Upper lobe of left lung (tissue), 4 donors: ENCODE measurements around the gene COQ5.

ENCODE experiments used
- EP300 ChIP-seq, 4 donors: sonication (generic); formaldehyde crosslinking; IDR thresholded peaks; one replicate each; pipeline ENCODE4 v1.5.1; 2017; ENCODE audit warnings: antibody characterized with exemption in 4 of 4, control low read depth in 2 of 4
- POLR2A ChIP-seq, 4 donors: fragments of 450-650 bp; IDR thresholded peaks; one replicate each; pipeline ENCODE4 v1.5.1; 2016 to 2017; ENCODE audit warnings: antibody characterized with exemption in 4 of 4, mild to moderate bottlenecking in 2 of 4
- TF ChIP-seq, protein P1 (sequence below), 6 experiments: fragments of 450-650 bp in 4 of 6; fragments of 200-600 bp in 2 of 6; sonication (generic) in 2 of 6; IDR thresholded peaks; one replicate each; pipeline ENCODE4 v1.5.1; 2016 to 2019; ENCODE audit warnings: antibody characterized with exemption in 6 of 6

DNA sequence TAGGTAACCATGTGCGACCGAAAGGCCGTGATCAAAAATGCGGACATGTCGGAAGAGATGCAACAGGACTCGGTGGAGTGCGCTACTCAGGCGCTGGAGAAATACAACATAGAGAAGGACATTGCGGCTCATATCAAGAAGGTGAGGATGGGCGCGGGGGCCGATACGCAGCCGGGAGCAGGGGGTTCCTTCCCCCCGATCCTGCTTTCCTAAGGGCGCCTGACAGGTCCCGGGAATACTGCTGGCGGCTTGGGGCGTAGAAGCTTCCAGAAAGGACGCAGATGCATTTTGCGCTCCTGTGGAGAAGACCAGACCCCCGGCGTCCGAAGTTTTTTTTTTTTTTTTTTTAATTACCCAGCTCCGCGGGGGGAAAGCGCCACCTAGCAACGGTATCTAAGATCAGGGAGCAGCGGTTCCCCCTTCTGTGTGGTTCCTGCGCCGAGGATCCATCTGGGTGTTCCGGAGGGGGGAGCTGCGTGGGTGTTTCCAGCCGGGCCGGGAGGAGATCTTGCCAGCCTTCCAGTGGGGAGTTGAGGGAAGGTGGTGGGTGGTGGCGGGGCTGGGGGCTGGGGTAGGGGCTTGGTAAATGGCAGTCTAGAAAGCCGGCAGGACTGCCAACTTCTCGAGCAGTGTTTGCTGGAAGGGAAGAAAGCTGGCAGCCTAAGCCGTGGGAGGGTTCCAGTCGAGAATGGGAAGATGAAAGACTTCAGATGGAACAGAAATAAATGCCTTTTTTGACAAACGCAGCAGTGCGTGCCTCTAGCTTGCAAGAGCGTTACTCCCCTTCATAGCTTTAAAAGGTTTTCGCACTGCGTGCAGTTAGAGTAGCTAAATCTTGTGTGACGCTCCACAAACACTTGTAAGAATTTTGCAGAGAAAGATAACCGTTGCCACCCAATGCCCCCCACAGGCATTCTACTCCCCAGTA lies 32.3 kb downstream of the COQ5 start:
- TF ChIP-seq, protein P1, sequence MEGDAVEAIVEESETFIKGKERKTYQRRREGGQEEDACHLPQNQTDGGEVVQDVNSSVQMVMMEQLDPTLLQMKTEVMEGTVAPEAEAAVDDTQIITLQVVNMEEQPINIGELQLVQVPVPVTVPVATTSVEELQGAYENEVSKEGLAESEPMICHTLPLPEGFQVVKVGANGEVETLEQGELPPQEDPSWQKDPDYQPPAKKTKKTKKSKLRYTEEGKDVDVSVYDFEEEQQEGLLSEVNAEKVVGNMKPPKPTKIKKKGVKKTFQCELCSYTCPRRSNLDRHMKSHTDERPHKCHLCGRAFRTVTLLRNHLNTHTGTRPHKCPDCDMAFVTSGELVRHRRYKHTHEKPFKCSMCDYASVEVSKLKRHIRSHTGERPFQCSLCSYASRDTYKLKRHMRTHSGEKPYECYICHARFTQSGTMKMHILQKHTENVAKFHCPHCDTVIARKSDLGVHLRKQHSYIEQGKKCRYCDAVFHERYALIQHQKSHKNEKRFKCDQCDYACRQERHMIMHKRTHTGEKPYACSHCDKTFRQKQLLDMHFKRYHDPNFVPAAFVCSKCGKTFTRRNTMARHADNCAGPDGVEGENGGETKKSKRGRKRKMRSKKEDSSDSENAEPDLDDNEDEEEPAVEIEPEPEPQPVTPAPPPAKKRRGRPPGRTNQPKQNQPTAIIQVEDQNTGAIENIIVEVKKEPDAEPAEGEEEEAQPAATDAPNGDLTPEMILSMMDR (IDR thresholded peaks at IDR 0.05): no peak
- TF ChIP-seq POLR2A (IDR thresholded peaks at IDR 0.05) (no peak), EP300 (IDR thresholded peaks at IDR 0.05) (no peak)
